GM12878 (cell line): Measurements from ENCODE around the gene GPR39. TPM values are rescaled to one million over a fixed set of nuclear protein-coding genes. Genes with fewer than 3 reads are reported as not detected.

Experiments
- ATAC-seq: fragments of 200-7000 bp; cut with Tn5 transposase; 3 replicates; pipeline ENCODE4 v1.9.1; 2020; ENCODE audit warnings: mild to moderate bottlenecking, moderate library complexity
- BruUV-seq: library from RNA; stranded (reverse); fragments of 400-500 nt; replicated peaks from 2 replicates; lab custom pipeline; 2021; lab: Mats Ljungman, UMichigan
- CTCF ChIA-PET: fragments of 300-600 bp; sonication (Branson Sonifier 250); formaldehyde crosslinking; extraction: SDS; loops from one replicate; lab custom pipeline; 2021; ENCODE audit warnings: inconsistent platforms; lab: Yijun Ruan, JAX
- POLR2A ChIA-PET: fragments of 350-600 bp; formaldehyde crosslinking; extraction: SDS; loops from one replicate; lab custom pipeline; 2021; ENCODE audit warnings: inconsistent platforms; lab: Charles Lee
- RAD21 ChIA-PET: fragments of 300-600 bp; sonication (Branson Sonifier 250); formaldehyde crosslinking; loops from one replicate; lab custom pipeline; 2023; ENCODE audit warnings: antibody characterized with exemption; ENCODE audit not compliant: unreplicated experiment; lab: Charles Lee
- SMC1A ChIA-PET: fragments of 300-600 bp; sonication (Branson Sonifier 250); formaldehyde crosslinking; loops from one replicate; lab custom pipeline; 2023; ENCODE audit not compliant: unreplicated experiment, uncharacterized antibody; lab: Charles Lee
- DNase-seq: peaks from one replicate; pipeline ENCODE4 v3.0.0-alpha.2; 2011; ENCODE audit warnings: low read depth, low spot score
- FAIRE-seq: peaks from 3 replicates; lab custom pipeline; 2011; peaks lifted over from hg19 to GRCh38; lab: Jason Lieb, UNC
- H2AFZ ChIP-seq: 2 replicates; pipeline ENCODE4 v1.6.0; 2011; ENCODE audit warnings: low read depth, low read length, control low read depth; ENCODE audit not compliant: control insufficient read depth
- H3K27ac ChIP-seq: 2 replicates; pipeline ENCODE4 v1.5.1; 2011; ENCODE audit warnings: control low read depth; ENCODE audit not compliant: control insufficient read depth, insufficient read depth
- H3K27me3 ChIP-seq, 2 experiments: replicated peaks in 1 of 2; 2 replicates each; pipeline versions ENCODE4 v1.6.0 to v1.6.1; 2011; ENCODE audit warnings: low read length in 1 of 2; ENCODE audit not compliant: control insufficient read depth in 2 of 2, insufficient read depth in 2 of 2
- H3K36me3 ChIP-seq, 2 experiments: 2 replicates each; pipeline ENCODE4 v1.5.1; 2011; ENCODE audit warnings: low read length in 1 of 2; ENCODE audit not compliant: control insufficient read depth in 2 of 2, insufficient read depth in 2 of 2
- H3K4me1 ChIP-seq: 2 replicates; pipeline ENCODE4 v1.6.1; 2011; ENCODE audit warnings: mild to moderate bottlenecking, low read length, moderate library complexity, mixed read lengths; ENCODE audit not compliant: control insufficient read depth, insufficient read depth
- H3K4me2 ChIP-seq: 2 replicates; pipeline ENCODE4 v1.6.0; 2011; ENCODE audit warnings: control low read depth; ENCODE audit not compliant: control insufficient read depth, insufficient read depth
- H3K4me3 ChIP-seq: fragments of 200-600 bp; sonication (generic); 2 replicates; pipeline ENCODE4 v1.5.1; 2016
- H3K79me2 ChIP-seq: 2 replicates; pipeline ENCODE4 v1.6.0; 2011; ENCODE audit warnings: low read length; ENCODE audit not compliant: control insufficient read depth, insufficient read depth
- H3K9ac ChIP-seq: 2 replicates; pipeline ENCODE4 v1.8.0; 2011; ENCODE audit warnings: low read length, control low read depth, mixed read lengths; ENCODE audit not compliant: control insufficient read depth, insufficient read depth
- H3K9me3 ChIP-seq: replicated peaks from 3 replicates; pipeline ENCODE4 v1.5.1; 2011; ENCODE audit warnings: mild to moderate bottlenecking, low read length; ENCODE audit not compliant: control insufficient read depth, insufficient read depth
- H4K20me1 ChIP-seq: 2 replicates; pipeline ENCODE4 v1.6.0; 2011; ENCODE audit not compliant: control insufficient read depth, insufficient read depth
- EP300 ChIP-seq, 2 experiments: fragments of 150-350 bp in 1 of 2; IDR thresholded peaks; 2 replicates each; pipeline ENCODE4 v1.6.1; 2011 to 2012; ENCODE audit warnings: low read depth in 2 of 2, low read length in 2 of 2, borderline replicate concordance in 1 of 2, improper control_type of control experiment in 1 of 2, inconsistent platforms in 1 of 2; ENCODE audit not compliant: control insufficient read depth in 1 of 2
- IRF5 ChIP-seq: fragments of 450-650 bp; IDR thresholded peaks from 2 replicates; pipeline ENCODE4 v1.6.1; 2017; ENCODE audit warnings: borderline replicate concordance
- JUND ChIP-seq: IDR thresholded peaks from 2 replicates; pipeline ENCODE4 v1.6.1; 2012; ENCODE audit warnings: low read depth, mild to moderate bottlenecking, low read length, improper control_type of control experiment, moderate library complexity
- MXI1 ChIP-seq: fragments of 150-350 bp; IDR thresholded peaks from 2 replicates; pipeline ENCODE4 v1.6.1; 2011; ENCODE audit warnings: low read depth, mild to moderate bottlenecking, inconsistent platforms, low read length, improper control_type of control experiment
- NFXL1 ChIP-seq: fragments of 450-650 bp; IDR thresholded peaks from 2 replicates; pipeline ENCODE4 v1.6.1; 2017; ENCODE audit warnings: antibody characterized with exemption, mild to moderate bottlenecking, borderline replicate concordance
- NR2C1 ChIP-seq: fragments of 450-650 bp; IDR thresholded peaks from 2 replicates; pipeline ENCODE4 v1.6.1; 2017; ENCODE audit warnings: antibody characterized with exemption, mild to moderate bottlenecking, moderate library complexity
- NR2C2 ChIP-seq: IDR thresholded peaks from 2 replicates; pipeline ENCODE4 v1.6.1; 2011; ENCODE audit warnings: borderline replicate concordance, low read depth; ENCODE audit not compliant: control insufficient read depth, insufficient read length
- NRF1 ChIP-seq: conservative IDR thresholded peaks from 2 replicates; pipeline ENCODE4 v1.6.1; 2011; ENCODE audit warnings: mild to moderate bottlenecking, low read depth, low read length, improper control_type of control experiment
- PAX5 ChIP-seq: IDR thresholded peaks from 2 replicates; pipeline ENCODE4 v1.6.1; 2011; ENCODE audit warnings: low read depth, low read length, borderline replicate concordance
- RCOR1 ChIP-seq: conservative IDR thresholded peaks from 2 replicates; pipeline ENCODE4 v1.6.1; 2012; ENCODE audit warnings: low read depth, low read length, improper control_type of control experiment
- RFX5 ChIP-seq: IDR thresholded peaks from 2 replicates; pipeline ENCODE4 v1.6.1; 2011; ENCODE audit warnings: low read depth, low read length, improper control_type of control experiment
- SIX5 ChIP-seq: IDR thresholded peaks from 2 replicates; pipeline ENCODE4 v1.6.1; 2011; ENCODE audit warnings: mild to moderate bottlenecking, low read depth, low read length, moderate library complexity; ENCODE audit not compliant: severe bottlenecking
- SKIL ChIP-seq: fragments of 450-650 bp; IDR thresholded peaks from 2 replicates; pipeline ENCODE4 v1.6.1; 2017; ENCODE audit warnings: mild to moderate bottlenecking, low read depth, inconsistent platforms; ENCODE audit not compliant: poor library complexity, severe bottlenecking
- SMAD1 ChIP-seq: fragments of 450-650 bp; IDR thresholded peaks from 2 replicates; pipeline ENCODE4 v1.6.1; 2018; ENCODE audit warnings: mild to moderate bottlenecking, low read depth; ENCODE audit not compliant: partially characterized antibody
- TCF12 ChIP-seq: IDR thresholded peaks from 2 replicates; pipeline ENCODE4 v1.6.1; 2011; ENCODE audit warnings: low read depth, mild to moderate bottlenecking, low read length
- TCF7 ChIP-seq: IDR thresholded peaks from 2 replicates; pipeline ENCODE4 v1.6.1; 2014; ENCODE audit warnings: antibody characterized with exemption, borderline replicate concordance
- USF2 ChIP-seq: IDR thresholded peaks from 2 replicates; pipeline ENCODE4 v1.6.1; 2011; ENCODE audit warnings: low read depth, low read length, improper control_type of control experiment, borderline replicate concordance
- YY1 ChIP-seq: IDR thresholded peaks from 2 replicates; pipeline ENCODE4 v1.6.1; 2011; ENCODE audit warnings: low read depth, mild to moderate bottlenecking, low read length
- ZBED1 ChIP-seq: IDR thresholded peaks from 2 replicates; pipeline ENCODE4 v1.6.1; 2016; ENCODE audit warnings: borderline replicate concordance
- ZNF217 ChIP-seq: fragments of 450-650 bp; IDR thresholded peaks from 2 replicates; pipeline ENCODE4 v1.6.1; 2017; ENCODE audit warnings: antibody characterized with exemption, mild to moderate bottlenecking
- in situ Hi-C: fragments of 300-500 bp; cut with MboI; formaldehyde crosslinking; loops from 9 replicates; pipeline ENCODE4 v1.14.3; 2018; ENCODE audit warnings: mixed read lengths
- intact Hi-C: fragments of 100-400 bp; cut with micrococcal nuclease; formaldehyde crosslinking; loops from one replicate; pipeline ENCODE4 v1.14.2; 2022; ENCODE audit not compliant: unreplicated experiment
- polyA plus RNA-seq, 11 experiments: library from polyadenylated mRNA; depleted of rRNA in 4 of 11; unstranded in 6 of 11; stranded (reverse) in 5 of 11; fragments of >200 nt; fragmentation: Nextera tagmentation in 4 of 11; fragmentation: Illumina TruSeq in 1 of 11; extraction: Ambion mirVana in 4 of 11; extraction: Trizol in 1 of 11; gene quantifications; 1 replicate in 1 of 11; 2 replicates in 10 of 11; pipeline versions ENCODE4 v1.2.1 to v1.2.3, GENCODE V29; 2011 to 2016; ENCODE audit warnings: inconsistent platforms in 2 of 11, missing spikeins in 2 of 11, low read depth in 1 of 11
- total RNA-seq, 4 experiments: library from RNA; depleted of rRNA in 3 of 4; stranded (reverse); fragments of >200 nt in 3 of 4; fragmentation: Illumina TruSeq in 1 of 4; extraction: Trizol in 1 of 4; gene quantifications; 2 replicates each; pipeline versions ENCODE4 v1.2.1 to v1.2.3, GENCODE V29; 2013 to 2021

GPR39 gene
- total and polyA plus RNA-seq, 10 of the 15 experiments (the other 5 are each of a cell fraction or from before 2014, with no cell fraction given) = 0.05 to 0.23 TPM; not detected in 8

- TF ChIP-seq ZBED1 (no peak), SIX5 (no peak), JUND (no peak), TCF7 (no peak), ZNF217 (no peak), RFX5 (no peak), YY1 (no peak), SMAD1 (no peak)
- TF ChIP-seq, all 136 proteins: peak for 0
Measured at GRCh38 chr2:132589111-132589830, 172.7 kb downstream of the GPR39 start (continued).

GRCh38 chr2:132589966-132590365 is 173.4 kb downstream of the GPR39 start:
- FAIRE-seq (no peak), ATAC-seq (no peak), DNase-seq (no peak)
- Histone ChIP-seq H3K27me3 (no peaks in the 10 kb centered on the region), H4K20me1 (no peaks in the 10 kb centered on the region), H3K79me2 (no peaks in the 10 kb centered on the region), H3K9ac (no peak overlapping the region), H3K4me2 (no peak overlapping the region), H3K4me3 (no peak overlapping the region), H3K36me3 (no peaks in the 10 kb centered on the region), H3K4me1 (no peaks in the 10 kb centered on the region), H3K27ac (no peak overlapping the region), H3K9me3 (no peaks in the 10 kb centered on the region), H2AFZ (no peak overlapping the region)
- ChIA-PET RAD21 (no interaction called here), POLR2A (no interaction called here), SMC1A (no interaction called here), CTCF (no interaction called here)
- in situ Hi-C loops = no loop called here
- BruUV-seq = no TSS peak
- intact Hi-C loops = no loop called here
- TF ChIP-seq TCF12 (no peak), PAX5 (no peak), EP300 (IDR thresholded peaks at IDR 0.05; ENCODE audit: borderline replicate concordance in 1 of 2, control insufficient read depth in 1 of 2, low read depth in 2 of 2, low read length in 2 of 2) (no peak), MXI1 (no peak), IRF5 (no peak), NR2C1 (no peak), USF2 (no peak), RCOR1 (no peak), NR2C2 (no peak), NRF1 (no peak), NFXL1 (no peak), SKIL (no peak)
